ENCODE results near the gene EIF4ENIF1.
"Not testable (repeated sequence)": the region's sequence is repeated elsewhere in the genome, so short reads cannot be mapped to it uniquely, and the experiment has no call there.

EIF4ENIF1 gene
- 7.0 to 32.3 (median 18.3) reads per million in 18 experiments for total RNA-seq

- peak; percentile 73 to 88 for DNase-seq
Measured at GRCh38 chr22:31489632-31490495, at the start of gene EIF4ENIF1. Gene EIF4ENIF1 (minus strand): TSS chr22:31489842. CDS start chr22:31488718, 1,124 bp downstream.

GRCh38 chr22:31538815-31539214 is 49.2 kb upstream of the EIF4ENIF1 start:
- DNase-seq = no peak

GRCh38 chr22:31537019-31537535 is 47.4 kb upstream of the EIF4ENIF1 start:
- no peak for DNase-seq

GRCh38 chr22:31533374-31533773 is 43.7 kb upstream of the EIF4ENIF1 start:
- DNase-seq = no peak

- DNase-seq = no peak
Measured at GRCh38 chr22:31532060-31532459, 42.4 kb upstream of the EIF4ENIF1 start.

- DNase-seq = no peak
Measured at GRCh38 chr22:31530823-31531195, 41.2 kb upstream of the EIF4ENIF1 start.

GRCh38 chr22:31526270-31526669 is 36.6 kb upstream of the EIF4ENIF1 start:
- peak; percentile 28 to 41 for DNase-seq

GRCh38 chr22:31524132-31524531 is 34.5 kb upstream of the EIF4ENIF1 start:
- DNase-seq = not testable (repeated sequence)

GRCh38 chr22:31520051-31520450 is 30.4 kb upstream of the EIF4ENIF1 start:
- no peak for DNase-seq

- peak; percentile 40 to 66 for DNase-seq
Measured at GRCh38 chr22:31509061-31509762, 19.6 kb upstream of the EIF4ENIF1 start.

GRCh38 chr22:31508536-31508935 is 18.9 kb upstream of the EIF4ENIF1 start:
- no peak for DNase-seq

- DNase-seq = not testable (repeated sequence)
Measured at GRCh38 chr22:31507517-31507916, 17.9 kb upstream of the EIF4ENIF1 start.

- no peak for DNase-seq
Measured at GRCh38 chr22:31504282-31504681, 14.6 kb upstream of the EIF4ENIF1 start.

- no peak for DNase-seq
Measured at GRCh38 chr22:31503211-31503964, 13.7 kb upstream of the EIF4ENIF1 start.

GRCh38 chr22:31501738-31502137 is 12.1 kb upstream of the EIF4ENIF1 start:
- DNase-seq = no peak

GRCh38 chr22:31497148-31497938 is 7.7 kb upstream of the EIF4ENIF1 start:
- DNase-seq = no peak

- DNase-seq = peak in 1 of 2 donors; percentile 17
Measured at GRCh38 chr22:31496735-31497146, 7.1 kb upstream of the EIF4ENIF1 start.

- peak; percentile 90 to 95 for DNase-seq
Measured at GRCh38 chr22:31496007-31496734, 6.5 kb upstream of the EIF4ENIF1 start, which contains the start of gene SFI1. Gene SFI1 (plus strand): TSS chr22:31496536. CDS start chr22:31508285, 11,749 bp downstream.

- no peak for DNase-seq
Measured at GRCh38 chr22:31495343-31495742, 5.7 kb upstream of the EIF4ENIF1 start.

GRCh38 chr22:31493355-31493754 is 3.7 kb upstream of the EIF4ENIF1 start:
- not testable (repeated sequence) for DNase-seq

GRCh38 chr22:31492151-31492550 is 2.5 kb upstream of the EIF4ENIF1 start:
- DNase-seq = peak; percentile 54 to 69

Data from inflammatory macrophage (primary cell).